Stimulated activated CD8-positive, alpha-beta memory T cell treated with anti-CD3 and anti-CD28 coated beads, Interleukin-15, amount 100 ng/mL, for 4 hours (primary cell): Measurements from ENCODE around the gene TMA7.

Experiments
- DNase-seq, 2 donors: peaks; one replicate each; pipeline ENCODE4 v3.0.0-alpha.2; 2020; ENCODE audit warnings: low read depth in 2 of 2

TMA7 gene

DNA sequence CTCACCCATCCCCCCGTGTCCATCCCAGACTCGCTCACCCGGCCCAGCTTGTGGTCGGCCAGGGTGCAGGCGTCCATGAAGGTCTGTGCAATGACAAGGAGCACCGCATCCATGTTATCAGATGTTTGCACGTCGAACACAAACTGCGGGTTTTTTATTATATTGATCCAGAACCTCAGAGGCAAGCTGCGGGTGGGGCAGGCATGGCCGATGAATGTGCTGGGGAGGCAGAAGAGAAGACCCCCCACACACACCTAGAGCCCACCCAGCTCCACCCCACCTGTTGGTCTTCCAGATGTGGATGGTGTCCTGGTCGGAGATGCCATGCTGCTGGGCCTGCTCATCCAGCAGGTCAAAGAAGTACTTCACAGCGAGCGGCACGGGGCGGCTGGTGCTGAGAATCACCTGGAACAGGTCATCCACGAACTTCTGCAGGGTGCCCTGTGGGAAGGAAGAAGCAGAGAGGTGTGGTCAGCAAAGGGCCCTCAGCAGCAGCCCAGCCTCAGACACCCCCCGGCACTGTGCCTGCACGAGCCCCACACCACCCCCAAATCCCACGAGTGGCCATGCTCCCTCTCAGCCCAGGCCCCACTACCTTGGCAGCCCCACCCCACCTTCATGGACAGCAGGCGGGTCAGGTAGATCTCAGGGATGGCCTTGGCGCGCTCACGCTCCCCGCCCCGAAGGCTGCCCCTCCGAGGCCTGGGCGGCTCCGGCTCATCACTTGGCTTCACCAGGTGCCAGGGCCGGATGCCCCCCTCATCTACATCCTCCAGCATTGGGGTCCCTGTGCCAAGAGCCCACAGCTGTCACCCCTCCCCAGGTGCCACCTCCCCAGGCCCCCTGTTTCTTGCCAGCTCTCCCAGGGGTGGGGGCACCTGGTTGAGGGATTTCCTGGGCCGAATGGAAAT lies 30.5 kb upstream of the TMA7 start:
- DNase-seq: no peak

DNA sequence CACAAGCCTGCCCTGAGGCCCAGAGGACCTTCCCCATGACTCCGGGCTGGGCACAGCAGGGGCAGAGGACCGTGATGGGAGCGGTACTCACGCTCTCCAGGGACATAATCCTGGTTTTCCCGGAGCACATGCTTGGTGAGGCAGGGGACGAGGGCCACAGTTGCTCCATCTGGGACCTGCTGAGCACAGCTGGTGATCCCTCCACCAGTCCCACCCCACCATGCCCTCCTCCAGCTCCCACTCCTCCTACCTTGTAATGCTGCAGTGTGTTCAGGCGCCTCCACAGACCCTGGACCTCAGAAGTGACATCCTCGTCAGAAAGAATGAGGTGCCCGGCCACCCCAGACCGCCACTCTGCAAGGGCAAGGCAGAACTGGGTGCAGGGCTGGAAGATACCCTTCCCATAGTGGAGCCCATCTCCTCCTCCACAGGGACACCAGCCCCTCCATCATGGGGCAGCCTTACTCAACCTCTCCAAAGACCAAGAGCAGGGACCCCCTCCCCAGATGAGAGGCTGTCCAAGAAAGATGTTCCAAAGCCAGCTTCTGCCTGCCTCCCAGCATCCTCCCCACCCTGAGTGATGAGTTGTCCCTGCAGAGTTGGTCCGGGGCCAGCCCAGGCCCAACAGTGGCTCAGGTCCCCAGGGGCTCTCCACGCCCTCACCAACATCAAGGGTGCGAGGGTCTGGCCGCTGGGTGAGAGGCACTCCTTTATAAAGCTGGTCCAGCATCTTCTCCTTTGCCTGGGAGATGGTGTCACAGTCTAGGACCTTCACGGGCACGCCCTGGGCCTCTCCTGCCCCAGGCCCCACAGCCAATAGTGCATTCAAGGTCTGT lies 29.6 kb upstream of the TMA7 start:
- no peak for DNase-seq

DNA sequence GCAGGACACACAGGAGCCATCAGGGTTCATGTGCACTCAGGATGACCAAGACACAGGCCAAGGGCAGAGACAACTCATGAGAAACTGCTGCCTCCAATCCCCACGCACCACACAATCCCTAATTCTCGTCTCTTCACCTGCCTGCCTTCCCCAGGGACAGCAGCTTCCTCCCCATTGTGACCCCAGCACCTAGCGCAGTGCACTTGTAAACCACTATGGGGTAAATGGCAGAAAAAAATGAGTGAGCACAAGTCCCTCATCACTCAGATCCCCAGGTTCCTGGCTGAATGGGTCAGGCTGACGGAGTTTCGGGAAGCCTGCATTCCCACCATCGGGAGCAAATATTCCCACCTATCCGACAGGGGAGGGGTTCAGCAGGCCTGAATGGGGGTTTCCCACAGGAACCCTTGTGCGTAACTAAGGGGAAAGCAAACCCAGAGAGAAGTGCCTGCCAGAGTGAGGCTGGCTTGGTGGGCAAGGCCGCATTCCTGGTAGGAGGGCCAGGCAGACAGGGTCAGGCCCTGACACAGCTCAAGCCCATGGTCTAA lies 28.9 kb upstream of the TMA7 start:
- no peak for DNase-seq

DNA sequence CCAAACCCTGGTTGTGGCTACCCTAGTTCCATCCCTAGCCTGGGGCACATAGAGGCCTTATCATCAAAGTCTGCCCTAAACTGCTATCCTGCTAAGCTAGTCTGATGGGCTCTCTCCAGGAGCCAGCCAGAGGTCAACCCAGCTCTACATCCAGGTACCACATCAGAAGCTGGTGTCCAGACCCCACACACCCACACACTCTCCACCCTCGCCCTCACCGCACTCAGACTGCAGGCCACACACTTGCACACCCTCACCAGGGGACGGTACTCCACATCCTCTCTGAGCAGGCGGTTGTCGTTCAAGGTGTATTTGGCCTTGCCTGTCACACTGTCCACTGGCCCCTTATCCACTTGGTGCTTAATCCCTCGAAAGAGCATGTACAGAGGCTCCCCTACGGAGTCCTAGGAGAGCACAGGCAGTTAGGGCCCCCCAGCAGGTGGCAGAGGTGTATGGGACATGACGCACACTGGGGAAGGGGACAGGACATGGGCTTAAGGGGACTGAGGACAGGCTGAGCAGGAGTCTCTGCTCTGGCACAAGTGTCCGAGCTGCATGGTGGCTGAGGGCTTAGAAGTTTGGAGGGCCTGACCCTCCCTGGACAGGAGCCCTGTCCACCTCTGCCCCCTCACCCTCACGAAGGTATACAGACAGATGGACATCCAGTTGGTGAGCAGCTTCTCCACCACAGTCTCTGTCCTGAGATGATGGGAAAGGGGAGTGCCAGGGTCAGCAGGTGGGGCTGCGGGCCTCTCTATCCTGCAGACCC lies 28.3 kb upstream of the TMA7 start:
- no peak for DNase-seq

DNA sequence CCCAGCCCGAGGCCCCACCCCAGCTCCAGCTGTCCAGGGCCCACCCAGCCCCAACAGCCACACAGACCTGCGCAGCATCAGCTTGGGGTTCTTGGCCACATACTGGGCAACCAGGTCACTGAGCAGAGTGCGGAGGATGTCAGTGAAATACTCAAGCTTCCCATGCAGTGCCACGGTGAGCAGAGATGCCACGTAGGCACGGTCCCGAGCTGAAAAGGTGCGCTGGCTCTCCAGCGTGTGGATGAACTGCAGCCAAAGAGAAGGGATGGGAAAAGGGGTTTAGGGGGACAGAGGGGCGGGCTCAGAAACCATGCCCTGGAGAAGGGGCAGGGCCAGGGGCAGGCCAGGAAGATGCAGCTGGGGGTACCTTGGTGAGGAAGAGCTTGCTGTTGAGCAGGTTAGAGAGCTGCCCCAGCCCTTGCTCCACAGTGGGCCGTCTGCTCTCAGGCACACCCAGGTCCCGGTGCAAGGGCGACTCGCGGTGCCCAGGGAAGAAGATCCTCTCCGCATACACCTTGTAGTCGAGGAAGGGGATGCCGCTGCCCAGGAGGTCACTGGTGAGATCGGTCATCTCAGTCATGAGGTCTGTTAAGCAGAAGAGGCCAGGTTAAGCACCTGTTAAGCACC lies 27.6 kb upstream of the TMA7 start:
- DNase-seq: no peak

DNA sequence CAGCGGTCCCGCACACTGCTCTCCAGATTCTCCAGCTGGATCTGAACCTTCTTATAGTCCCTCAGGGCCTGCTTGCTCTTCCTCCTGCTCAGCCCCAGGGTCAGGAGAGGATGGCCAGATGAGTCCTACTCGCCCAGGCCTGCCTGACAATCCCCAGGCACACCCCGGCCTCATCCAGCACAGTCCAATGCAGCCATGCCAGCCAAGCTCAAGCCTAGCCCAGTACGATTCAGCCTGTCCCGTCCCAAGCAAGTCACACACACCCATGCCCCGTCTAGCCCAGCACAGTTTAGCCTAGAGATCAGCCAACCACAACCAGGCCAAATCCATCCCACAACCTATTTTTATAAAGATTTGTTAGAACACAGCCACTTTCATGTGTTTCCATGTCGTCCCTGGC lies 27.0 kb upstream of the TMA7 start:
- DNase-seq: no peak

DNA sequence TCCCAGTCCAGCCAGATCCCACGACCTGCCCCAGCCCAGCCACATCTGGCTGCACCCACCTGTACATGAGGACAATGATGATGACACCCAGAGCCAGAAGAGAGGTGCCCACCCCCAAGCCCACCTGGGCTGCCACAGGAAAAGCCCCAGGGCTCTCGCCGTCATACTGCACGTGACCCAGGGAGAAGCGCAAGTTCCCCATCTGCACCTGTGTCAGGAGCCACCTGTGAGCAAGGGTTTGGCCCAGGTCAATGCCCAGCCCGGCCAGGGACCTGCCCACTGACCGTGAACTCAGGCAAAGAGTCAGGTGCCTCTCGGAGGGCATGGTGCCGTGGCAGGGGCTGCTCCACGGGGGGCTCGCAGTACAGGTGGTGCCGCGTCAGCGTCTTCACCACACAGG lies 26.4 kb upstream of the TMA7 start:
- DNase-seq: no peak

DNA sequence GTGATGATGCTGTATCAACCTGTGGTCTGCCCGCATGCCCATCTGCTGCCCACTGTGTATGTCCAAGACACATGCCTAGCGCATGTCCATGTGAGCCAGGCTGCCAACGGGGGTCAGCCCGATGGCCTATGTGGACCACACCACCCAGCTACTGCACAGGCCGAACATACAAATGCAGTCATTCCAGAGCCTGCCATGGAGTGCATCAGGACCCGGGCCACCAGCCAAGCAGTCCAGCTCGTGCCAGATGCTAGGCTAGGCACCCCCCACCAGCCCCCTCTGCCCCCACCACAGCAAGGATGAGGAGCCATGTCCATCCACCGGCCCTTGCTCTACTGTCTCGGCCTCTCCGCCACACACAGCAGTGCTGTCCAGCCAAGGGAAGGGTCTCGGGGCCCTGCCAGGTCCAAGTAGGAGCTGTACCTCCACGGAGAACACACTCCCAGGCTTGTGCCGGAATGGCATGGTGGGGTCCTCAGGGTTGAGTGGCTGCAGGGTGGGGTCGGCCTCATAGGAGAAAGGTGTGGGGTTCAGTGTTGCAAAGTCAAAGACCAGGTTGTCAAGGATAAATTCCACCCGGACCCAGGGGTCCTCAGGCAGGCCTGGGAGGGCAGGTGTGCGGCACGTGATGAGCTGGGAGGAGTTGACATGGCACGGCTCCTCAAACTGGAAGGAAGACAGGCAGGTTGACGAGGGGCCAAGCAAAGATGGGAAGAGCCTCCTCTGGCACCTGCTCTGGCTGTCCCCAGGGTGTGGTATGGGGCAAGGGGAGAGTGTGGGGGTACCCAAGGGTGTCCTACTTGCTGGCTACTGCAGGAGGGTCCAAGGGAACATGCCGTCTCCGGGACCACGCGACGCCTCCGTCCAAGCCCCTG lies 25.4 kb upstream of the TMA7 start:
- no peak for DNase-seq

DNA sequence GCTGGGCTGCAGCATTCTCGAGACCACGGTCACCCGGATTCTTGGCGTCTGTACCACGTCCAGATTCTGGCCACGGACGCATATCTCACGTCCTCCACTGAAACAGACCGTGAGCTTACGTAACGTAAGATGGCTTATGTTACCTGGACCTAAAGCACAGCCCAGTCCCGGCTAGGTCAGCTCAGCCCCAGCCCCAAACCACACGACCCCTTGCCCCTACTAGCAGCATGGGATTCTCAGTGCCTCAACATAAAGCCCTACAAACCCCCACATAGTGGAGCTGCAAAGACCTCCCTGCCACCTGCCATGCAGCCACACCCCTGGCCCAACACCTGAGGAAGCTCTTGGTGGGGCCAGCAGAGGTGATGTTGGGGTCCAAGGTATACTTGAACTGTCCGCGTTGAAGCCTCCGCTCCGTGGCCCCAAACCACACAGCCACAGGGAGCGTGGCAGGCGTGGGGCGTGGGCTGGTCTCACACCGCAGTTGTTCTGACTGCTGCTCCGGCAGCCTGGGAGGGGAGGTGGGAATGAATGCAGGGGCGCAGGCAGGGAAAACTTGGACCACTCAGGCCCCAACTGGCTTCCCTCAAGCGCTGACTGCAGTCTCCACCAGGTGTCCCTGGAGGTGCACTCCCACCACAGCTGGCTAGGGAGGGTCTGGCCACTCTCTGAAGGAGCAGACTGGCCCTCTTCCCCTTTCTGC lies 24.7 kb upstream of the TMA7 start:
- no peak for DNase-seq

DNA sequence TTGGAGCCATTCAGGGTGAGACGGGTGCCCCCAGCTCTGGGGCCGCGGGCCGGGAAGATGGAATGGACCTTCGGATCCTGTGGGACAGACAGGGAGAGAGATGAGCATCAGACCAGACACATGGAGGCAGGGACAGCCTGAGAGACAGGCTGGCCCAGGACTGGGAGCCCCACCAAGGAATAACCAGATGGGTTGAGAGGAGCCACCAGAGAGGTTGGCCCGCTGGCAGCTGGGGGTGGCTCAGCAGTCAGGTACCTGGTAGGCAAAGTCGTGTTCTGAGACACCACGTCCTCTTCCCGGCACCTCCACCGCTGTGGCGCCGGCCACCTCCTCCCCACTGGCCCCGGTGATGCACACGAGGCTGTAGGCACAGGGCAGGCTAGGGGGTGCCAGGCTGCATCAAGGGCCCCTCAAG lies 24.0 kb upstream of the TMA7 start:
- no peak for DNase-seq

DNA sequence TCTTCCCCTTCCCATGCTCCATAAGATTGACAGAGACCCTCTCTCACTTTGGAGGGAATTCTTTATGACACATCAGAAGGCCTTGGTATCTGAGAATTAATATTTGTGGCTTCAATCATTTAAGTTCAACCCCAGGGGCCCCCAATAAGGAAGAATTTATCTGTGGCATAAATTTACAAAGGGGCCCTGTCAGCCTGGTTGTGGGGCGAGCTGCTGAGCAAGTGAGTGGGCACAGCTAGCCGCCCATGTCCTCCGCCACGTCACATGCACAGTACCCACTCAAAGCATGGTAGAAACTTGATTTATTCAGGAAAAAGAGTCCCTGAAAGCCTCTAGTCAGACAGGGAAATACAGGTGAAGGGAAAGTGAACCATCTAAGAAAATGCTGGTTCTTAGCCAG lies 23.5 kb upstream of the TMA7 start:
- DNase-seq: no peak

DNA sequence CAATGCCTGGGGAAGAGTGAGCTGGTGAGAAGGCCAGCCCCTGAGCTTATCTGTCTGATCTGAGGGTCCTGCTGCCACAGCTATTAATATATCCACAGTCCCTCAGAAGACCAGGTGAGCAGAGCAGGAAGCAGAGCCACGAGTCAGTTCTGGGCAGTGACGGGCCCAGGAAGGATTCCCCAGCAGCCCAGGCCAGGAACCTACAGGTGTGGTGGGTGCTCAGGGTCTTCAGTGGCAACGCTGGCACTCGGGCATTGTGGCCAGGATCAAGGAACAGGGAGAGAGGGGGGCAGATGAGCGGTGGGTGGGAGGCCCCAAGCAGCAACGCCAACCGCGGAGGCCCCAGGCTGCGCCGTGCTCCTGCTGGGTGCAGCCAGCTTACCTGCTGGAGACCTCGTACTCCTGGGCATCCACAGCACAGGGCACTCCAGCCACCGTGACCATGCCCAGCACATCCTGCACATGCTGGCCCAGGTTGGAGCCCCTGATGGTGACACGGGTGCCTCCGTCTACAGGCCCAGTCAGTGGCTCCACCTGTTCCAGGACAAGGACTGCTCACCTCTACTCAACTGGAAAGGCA lies 22.4 kb upstream of the TMA7 start:
- no peak for DNase-seq

DNA sequence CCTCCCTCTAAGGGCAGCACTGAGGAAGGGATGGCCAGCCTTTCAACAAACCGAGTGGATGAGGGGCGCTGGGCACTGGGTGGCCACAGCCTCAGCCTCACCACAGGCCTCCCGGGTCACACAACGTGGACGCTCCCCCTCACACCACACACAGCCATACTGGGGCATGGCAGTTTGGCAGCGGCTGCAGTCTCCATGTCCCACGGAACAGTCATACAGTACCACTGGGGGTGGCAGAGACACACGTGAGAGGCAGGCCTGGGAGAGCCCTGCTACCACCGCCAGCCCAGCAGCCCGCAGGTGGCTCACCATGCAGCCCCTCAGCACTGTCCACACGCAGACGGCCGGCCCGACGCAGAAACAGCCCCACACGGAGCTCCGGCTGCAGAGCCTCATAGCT lies 21.9 kb upstream of the TMA7 start:
- no peak for DNase-seq

DNA sequence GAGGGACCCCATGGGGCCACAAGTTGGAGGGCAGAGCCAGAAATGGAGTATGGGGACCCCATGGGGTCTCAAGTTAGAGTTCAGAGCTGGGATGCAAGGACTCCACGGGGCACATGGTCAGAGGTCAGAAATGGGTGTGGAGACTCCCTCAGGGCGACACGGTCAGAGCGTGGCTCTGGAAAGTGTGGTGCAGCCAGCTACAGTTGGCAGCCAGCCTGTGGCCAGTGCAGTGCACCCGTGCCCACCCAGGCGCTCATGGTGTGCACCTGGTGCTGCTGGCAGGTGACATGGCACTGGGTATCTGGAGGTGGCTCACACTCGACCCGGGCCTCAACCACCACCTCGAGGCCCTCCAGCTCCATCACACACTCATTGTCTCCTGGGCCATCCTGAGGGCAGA lies 21.4 kb upstream of the TMA7 start:
- DNase-seq: no peak

DNA sequence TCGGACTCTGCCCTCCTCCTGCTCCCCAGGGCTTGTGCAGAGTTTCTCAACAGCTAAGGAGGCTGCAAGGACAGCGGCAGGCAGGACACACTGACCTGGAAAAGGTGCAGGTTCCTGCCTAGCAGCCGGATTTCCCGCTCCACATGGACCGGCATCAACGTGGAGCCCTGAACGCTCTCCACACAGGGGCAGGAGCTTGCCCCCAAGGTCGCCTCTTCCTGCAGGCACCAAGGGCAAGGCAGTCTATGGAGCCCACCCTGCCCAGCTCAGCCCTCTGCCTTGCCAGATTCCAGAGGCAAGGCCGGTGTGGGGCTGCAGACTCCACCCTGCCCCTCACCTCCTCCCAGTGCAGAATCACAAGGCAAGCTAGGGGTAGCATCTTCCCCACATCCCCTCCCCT lies 20.9 kb upstream of the TMA7 start:
- no peak for DNase-seq

DNA sequence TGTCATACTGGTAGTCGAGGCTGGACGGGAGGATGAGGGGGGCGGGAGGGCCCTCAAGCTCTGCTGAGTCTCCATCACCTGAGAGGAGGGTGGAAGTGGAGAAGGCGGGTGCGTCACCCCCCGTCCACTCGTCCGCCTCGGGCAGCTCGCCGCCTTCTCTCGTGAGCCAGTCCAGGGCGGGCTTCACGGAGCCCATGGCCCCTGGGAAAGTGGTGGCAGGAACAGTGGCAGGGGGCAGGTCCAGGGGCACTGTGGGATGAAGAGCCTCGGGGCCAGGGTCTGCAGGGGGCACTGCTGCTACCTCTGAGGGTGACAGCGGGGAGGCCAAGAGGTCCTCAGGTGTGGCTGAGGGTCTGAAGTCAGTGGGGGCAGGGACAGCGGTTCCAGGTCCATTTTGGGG lies 20.5 kb upstream of the TMA7 start:
- no peak for DNase-seq

DNA sequence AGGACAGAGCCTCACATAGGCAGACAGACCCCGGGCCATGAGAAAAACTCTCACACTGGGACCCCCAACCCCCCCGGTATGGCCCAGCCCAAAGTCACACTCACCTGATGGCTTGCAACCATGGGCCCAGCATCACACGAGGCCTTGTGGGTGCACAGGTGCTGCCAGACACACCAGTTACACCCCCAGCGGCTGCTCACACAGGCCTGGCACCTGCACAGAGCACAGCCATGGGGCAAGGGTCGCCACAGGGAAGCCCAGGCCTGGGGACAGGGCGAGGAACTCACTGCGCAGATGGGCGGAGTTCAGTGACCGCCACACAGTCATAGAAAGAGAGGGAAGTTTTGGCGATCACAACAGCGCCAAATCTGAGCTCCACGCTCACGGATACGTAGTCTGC lies 19.5 kb upstream of the TMA7 start:
- no peak for DNase-seq

DNA sequence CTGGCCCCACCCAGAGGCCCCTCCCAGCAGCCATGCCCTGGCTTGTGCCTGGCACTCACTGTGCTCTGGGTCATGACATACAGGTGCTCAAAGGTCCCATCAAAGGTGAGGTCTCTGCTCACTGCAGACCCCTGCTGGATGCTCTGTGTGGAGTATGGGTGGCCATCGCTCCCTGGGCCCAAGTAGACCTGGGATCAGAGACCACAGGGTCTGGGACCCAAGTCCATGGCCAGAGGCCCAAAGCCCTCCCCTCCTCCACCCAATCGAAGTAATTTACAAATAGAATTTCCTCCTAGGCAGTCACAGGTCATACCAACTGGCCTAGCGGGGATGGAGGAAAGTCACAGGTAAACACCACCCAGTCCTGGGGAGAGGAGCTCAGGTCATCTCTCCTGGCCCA lies 17.8 kb upstream of the TMA7 start:
- DNase-seq: no peak

DNA sequence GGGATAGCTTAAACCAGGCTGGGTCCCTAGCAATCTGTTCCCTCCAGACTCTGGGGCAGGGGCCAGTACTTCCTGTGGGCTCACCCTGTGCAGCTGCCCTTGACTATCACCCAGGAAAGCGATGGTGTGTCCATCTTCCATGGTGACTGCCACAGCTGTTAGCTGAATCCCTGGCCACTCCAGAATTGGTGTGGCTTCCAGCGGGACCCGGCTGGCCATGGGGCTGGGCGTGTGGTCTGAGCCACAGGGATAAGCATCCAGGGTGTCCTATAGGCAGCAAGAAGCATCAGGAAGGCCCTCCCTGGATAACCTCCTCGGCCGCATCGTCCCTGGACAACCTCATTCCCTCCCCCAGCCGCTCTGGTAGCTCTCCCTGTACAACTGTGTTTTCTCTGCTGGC lies 17.4 kb upstream of the TMA7 start:
- no peak for DNase-seq
